ENCODE results near the gene GRIN3B. TPM values are rescaled to one million over a fixed set of nuclear protein-coding genes. Genes with fewer than 3 reads are reported as not detected.
A peak's percentile ranks its signal among the peaks of the same experiment; 100 is the strongest.

Gene GRIN3B
- total RNA-seq, 1 experiment from 2014 or later: 0.11 TPM

DNA sequence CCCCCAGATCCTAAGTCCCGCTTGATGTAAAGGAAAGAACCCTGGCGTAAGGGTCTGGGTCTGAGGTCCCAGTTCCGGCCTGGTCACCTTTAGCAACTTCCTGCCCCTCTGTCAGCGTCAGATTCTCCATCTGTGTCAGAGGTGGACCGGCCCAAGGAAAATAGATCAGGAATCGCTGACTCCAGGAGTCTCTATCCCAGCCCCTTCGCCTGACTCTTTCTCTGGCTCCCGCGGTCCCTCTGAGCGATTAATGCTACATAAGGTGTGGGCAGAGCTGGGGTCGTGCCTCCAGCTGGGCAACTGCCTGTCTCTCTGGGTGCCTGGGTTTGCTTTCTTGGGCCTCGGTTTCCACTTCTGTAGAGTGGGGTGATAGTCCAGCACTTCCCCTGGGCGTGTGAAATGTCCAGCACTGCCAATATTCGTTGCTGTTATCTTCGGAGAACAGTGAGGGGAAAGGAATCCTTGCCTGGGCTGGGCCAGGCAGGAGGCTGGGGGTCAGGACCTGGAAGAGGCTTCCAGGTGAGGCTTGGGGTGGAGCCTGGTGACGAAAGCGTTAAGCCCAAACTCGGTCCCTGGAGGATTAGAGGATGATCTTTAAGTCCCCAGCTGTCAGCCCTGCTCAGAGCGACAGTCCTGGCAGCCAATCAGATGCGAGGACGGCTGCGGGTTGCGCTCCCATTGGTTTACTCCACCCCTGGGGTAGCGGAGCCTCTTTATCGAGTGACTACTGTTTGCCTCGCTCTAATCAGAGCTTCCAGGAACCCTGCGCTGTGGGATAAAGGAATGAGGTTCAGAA is 40.5 kb downstream of the GRIN3B start:
- Histone ChIP-seq H3K4me1 (replicated peaks; ENCODE audit: insufficient read depth) (peaks cover 10% of the 10 kb centered on the region; the same call in 1 of the 2 replicates), H4K20me1 (ENCODE audit: insufficient read depth) (no peaks in the 10 kb centered on the region), H3K4me2 (peak overlapping the region; percentile 95), H3K36me3 (ENCODE audit: low read depth) (no peaks in the 10 kb centered on the region), H3K9me3 (ENCODE audit: insufficient read depth, low read depth) (no peaks in the 10 kb centered on the region), H3F3A (ENCODE audit: insufficient read depth, low read depth) (peaks cover 44% of the 10 kb centered on the region), H3K27ac (no peak overlapping the region), H2AFZ (peak overlapping the region; percentile 73), H3K27me3 (ENCODE audit: insufficient read depth, low read depth) (no peaks in the 10 kb centered on the region), H3K4me3 (peak overlapping the region; percentile 72), H3K9me2 (ENCODE audit: insufficient read depth) (no peaks in the 10 kb centered on the region), H3K79me2 (ENCODE audit: low read depth) (no peaks in the 10 kb centered on the region)
- intact Hi-C loops (cut with micrococcal nuclease; ENCODE audit: unreplicated experiment): no loop called here
- no peak for TF ChIP-seq EZH2 (IDR thresholded peaks at IDR 0.05; ENCODE audit: low read depth)
- TF ChIP-seq, protein P1, sequence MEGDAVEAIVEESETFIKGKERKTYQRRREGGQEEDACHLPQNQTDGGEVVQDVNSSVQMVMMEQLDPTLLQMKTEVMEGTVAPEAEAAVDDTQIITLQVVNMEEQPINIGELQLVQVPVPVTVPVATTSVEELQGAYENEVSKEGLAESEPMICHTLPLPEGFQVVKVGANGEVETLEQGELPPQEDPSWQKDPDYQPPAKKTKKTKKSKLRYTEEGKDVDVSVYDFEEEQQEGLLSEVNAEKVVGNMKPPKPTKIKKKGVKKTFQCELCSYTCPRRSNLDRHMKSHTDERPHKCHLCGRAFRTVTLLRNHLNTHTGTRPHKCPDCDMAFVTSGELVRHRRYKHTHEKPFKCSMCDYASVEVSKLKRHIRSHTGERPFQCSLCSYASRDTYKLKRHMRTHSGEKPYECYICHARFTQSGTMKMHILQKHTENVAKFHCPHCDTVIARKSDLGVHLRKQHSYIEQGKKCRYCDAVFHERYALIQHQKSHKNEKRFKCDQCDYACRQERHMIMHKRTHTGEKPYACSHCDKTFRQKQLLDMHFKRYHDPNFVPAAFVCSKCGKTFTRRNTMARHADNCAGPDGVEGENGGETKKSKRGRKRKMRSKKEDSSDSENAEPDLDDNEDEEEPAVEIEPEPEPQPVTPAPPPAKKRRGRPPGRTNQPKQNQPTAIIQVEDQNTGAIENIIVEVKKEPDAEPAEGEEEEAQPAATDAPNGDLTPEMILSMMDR (conservative IDR thresholded peaks at IDR 0.05): no peak
- POLR2A ChIA-PET (ENCODE audit: unreplicated experiment): interaction anchor here (0.5 to 0.6 kb wide), 3 partner anchors 14 to 228 kb away, joined by 4 to 22 read pairs (median 4); partner anchors contain the start of genes CIRBP and CNN2
- CTCF ChIA-PET: no interaction called here
- peak; percentile 81 to 90 for DNase-seq
- no TSS peak for BruUV-seq (replicated peaks)

DNA sequence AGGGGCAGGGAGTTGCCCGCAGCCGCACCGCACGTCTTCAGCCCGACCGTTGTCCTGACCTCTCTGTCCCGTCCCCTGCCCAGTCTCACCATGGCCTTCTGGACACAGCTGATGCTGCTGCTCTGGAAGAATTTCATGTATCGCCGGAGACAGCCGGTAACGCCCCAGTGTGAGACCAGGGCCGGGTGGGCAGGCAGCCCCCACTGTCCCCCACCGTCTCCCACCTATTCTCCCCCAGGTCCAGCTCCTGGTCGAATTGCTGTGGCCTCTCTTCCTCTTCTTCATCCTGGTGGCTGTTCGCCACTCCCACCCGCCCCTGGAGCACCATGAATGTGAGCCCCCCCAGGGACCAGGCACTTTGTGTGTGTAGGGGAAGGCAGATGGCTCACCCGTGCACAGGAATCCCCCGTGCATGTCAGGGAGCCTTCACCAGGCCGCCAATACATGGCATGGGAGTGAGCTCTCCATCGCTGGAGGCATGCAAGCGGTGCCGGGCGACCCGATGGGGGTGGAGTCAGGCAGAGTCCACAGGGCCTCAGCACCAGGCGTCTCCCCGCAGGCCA is 41.1 kb downstream of the GRIN3B start:
- H3K9me2 ChIP-seq (ENCODE audit: insufficient read depth): no peaks in the 10 kb centered on the region
- no peaks in the 10 kb centered on the region for H3K36me3 ChIP-seq (ENCODE audit: low read depth)
- no peak overlapping the region for H3K27ac ChIP-seq
- H2AFZ ChIP-seq: no peak overlapping the region
- no peaks in the 10 kb centered on the region for H3K9me3 ChIP-seq (ENCODE audit: insufficient read depth, low read depth)
- ChIA-PET POLR2A (ENCODE audit: unreplicated experiment) (no interaction called here), CTCF (no interaction called here)
- peak overlapping the region; percentile 72; the same call in 1 of the 2 replicates for H3K4me3 ChIP-seq
- H4K20me1 ChIP-seq (ENCODE audit: insufficient read depth): no peaks in the 10 kb centered on the region
- intact Hi-C loops (cut with micrococcal nuclease; ENCODE audit: unreplicated experiment): no loop called here
- peak overlapping the region; percentile 95 for H3K4me2 ChIP-seq
- BruUV-seq (replicated peaks): no TSS peak
- H3F3A ChIP-seq (ENCODE audit: insufficient read depth, low read depth): peaks cover 44% of the 10 kb centered on the region
- no peaks in the 10 kb centered on the region for H3K27me3 ChIP-seq (ENCODE audit: insufficient read depth, low read depth)
- H3K4me1 ChIP-seq (replicated peaks; ENCODE audit: insufficient read depth): peaks cover 10% of the 10 kb centered on the region; the same call in 1 of the 2 replicates
- no peaks in the 10 kb centered on the region for H3K79me2 ChIP-seq (ENCODE audit: low read depth)
- DNase-seq: no peak
- TF ChIP-seq, protein P1 (conservative IDR thresholded peaks at IDR 0.05): no peak
- TF ChIP-seq EZH2 (IDR thresholded peaks at IDR 0.05; ENCODE audit: low read depth): no peak

DNA sequence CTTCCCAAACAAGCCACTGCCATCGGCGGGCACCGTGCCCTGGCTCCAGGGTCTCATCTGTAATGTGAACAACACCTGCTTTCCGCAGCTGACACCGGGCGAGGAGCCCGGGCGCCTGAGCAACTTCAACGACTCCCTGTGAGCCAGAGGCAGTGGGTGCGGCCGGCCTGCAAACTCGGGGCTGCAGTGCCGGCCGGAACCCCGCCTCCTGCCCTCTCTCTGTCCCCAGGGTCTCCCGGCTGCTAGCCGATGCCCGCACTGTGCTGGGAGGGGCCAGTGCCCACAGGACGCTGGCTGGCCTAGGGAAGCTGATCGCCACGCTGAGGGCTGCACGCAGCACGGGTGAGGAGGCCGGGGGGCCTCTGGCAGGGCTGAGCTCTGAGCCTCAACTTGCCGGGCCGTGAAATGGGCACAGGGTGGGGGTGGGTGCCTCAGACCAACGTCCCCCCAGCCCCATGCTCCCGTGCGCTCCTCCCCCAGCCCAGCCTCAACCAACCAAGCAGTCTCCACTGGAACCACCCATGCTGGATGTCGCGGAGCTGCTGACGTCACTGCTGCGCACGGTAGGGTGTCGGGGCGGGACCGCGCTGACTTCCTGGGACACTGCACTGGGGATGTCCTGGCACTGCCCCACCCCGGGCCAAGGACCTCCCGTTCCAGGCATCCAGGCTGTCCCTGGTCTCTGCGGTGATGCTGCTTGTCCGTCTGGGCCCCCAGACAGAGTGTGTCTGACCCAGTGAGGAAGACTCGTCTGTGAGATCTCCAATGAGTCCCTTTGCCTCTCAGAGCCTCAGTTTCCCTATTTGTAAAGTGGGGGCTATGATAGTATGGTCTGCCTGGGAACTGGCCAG is 41.8 kb downstream of the GRIN3B start:
- no peak overlapping the region for H3K4me2 ChIP-seq
- no TSS peak for BruUV-seq (replicated peaks)
- ChIA-PET CTCF (no interaction called here), POLR2A (ENCODE audit: unreplicated experiment) (no interaction called here)
- H3K4me1 ChIP-seq (replicated peaks; ENCODE audit: insufficient read depth): peaks cover 10% of the 10 kb centered on the region; the same call in 1 of the 2 replicates
- H3K27ac ChIP-seq: no peak overlapping the region
- H3K36me3 ChIP-seq (ENCODE audit: low read depth): no peaks in the 10 kb centered on the region
- H3K9me2 ChIP-seq (ENCODE audit: insufficient read depth): no peaks in the 10 kb centered on the region
- H3K27me3 ChIP-seq (ENCODE audit: insufficient read depth, low read depth): no peaks in the 10 kb centered on the region
- no peaks in the 10 kb centered on the region for H4K20me1 ChIP-seq (ENCODE audit: insufficient read depth)
- peaks cover 41% of the 10 kb centered on the region for H3F3A ChIP-seq (ENCODE audit: insufficient read depth, low read depth)
- intact Hi-C loops (cut with micrococcal nuclease; ENCODE audit: unreplicated experiment): no loop called here
- H3K4me3 ChIP-seq: no peak overlapping the region
- DNase-seq: no peak
- H3K79me2 ChIP-seq (ENCODE audit: low read depth): no peaks in the 10 kb centered on the region
- no peak overlapping the region for H2AFZ ChIP-seq
- TF ChIP-seq EZH2 (IDR thresholded peaks at IDR 0.05; ENCODE audit: low read depth): no peak
- TF ChIP-seq, protein P1 (conservative IDR thresholded peaks at IDR 0.05): no peak
- no peaks in the 10 kb centered on the region for H3K9me3 ChIP-seq (ENCODE audit: insufficient read depth, low read depth)

Measured in PC-9 (cell line).